Activated CD4-positive, CD25-positive, alpha-beta regulatory T cell (primary cell): ENCODE data around the gene PSTK.

ENCODE experiments used
- DNase-seq, 4 experiments: peaks; one replicate each; lab custom pipeline; 2025; lab: John Stamatoyannopoulos, UW

Gene PSTK

GRCh38 chr10:122992031-122992585 lies 11.9 kb downstream of the PSTK start:
- no peak for DNase-seq

GRCh38 chr10:122993797-122994336 lies 13.7 kb downstream of the PSTK start:
- DNase-seq, result no peak

DNA sequence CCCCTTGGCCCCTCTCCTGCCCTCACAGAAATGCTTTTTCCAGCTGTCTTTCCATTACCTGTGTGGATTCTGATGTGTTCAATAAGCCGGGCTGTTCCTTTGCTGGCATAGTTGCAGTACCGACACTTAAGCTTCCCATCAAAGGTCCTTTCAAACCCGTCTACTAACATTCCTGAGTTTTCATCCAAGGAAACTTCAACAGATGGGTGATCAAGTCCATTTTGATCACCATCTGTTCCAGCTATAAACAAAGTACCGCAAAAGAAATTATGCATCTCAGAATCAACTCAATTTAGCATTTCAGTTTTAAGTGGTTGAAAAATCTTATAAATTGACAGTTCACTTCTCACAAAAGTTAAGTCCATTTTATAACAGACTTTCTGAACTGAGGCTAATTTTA lies 15.7 kb downstream of the PSTK start:
- no peak for DNase-seq

GRCh38 chr10:122997864-122998263 lies 17.7 kb downstream of the PSTK start:
- no peak for DNase-seq

DNA sequence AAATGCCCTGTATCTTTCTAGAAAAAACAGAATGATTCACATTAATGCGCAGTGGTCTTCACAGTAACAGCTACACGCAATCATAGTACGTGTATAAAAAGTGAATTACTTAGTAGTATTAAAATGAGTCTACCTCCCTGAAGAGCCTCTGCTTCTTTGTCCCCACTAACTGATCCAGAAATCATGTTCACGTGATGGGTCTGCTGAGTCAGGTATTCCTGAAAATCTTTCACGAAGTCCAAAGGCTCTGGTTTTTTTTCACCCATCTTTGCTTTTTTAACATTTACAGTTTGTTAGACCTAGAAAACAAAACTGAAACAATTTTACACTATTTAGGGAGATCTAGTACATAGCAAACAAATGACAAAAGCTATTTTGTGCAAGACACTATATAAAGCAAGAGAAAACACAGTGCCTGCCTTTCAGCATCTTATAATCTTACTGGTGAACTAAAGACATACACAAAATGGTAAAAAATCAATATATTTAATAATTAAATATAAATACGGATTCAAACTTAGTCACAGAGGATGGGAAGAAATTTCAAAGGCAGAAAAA lies 18.2 kb downstream of the PSTK start:
- no peak for DNase-seq

- no peak for DNase-seq
These were observed 18.7 kb downstream of the PSTK start for GRCh38 chr10:122998934-122999333.

DNA sequence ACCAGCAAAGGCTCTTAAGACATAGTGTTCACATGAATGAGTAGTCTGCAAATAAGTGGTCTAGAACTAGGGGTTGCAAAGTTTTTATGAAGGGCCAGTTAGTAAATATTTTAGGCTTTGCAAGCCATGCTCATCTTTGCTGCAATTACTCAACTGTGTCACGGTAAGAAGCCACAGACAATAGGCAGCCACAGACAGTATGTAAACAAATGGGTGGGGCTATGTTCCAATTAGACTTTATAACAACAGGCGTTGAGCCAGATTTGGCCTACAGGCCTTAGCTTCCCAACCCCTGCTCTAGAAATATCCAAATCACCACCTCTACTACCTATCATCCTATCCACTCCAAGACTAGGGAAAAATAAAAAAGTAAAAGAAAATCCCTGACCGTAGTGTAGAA lies 19.1 kb downstream of the PSTK start:
- DNase-seq, result no peak

GRCh38 chr10:123000155-123000554 lies 20.0 kb downstream of the PSTK start:
- no peak for DNase-seq

DNA sequence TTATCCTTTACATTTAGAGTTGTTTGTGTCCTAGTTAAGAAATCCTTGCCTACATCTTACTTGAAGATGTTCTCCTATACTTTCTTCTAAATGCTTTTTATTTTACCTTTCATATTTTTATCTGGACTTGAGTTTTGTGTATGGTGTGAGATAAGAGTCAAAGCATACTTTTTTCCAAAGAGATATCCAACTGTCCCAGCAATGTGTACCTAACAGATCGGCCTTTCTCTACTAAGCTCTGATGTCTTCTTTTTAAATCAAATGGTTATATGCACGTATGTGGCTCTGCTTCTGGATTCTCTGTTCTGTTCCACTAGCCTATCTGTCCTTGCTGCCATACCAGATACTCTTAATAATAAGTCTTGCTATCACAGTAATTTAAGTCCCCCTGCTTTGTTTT lies 21.2 kb downstream of the PSTK start:
- no peak for DNase-seq

GRCh38 chr10:123004298-123004697 lies 24.1 kb downstream of the PSTK start:
- DNase-seq, result no peak

DNA sequence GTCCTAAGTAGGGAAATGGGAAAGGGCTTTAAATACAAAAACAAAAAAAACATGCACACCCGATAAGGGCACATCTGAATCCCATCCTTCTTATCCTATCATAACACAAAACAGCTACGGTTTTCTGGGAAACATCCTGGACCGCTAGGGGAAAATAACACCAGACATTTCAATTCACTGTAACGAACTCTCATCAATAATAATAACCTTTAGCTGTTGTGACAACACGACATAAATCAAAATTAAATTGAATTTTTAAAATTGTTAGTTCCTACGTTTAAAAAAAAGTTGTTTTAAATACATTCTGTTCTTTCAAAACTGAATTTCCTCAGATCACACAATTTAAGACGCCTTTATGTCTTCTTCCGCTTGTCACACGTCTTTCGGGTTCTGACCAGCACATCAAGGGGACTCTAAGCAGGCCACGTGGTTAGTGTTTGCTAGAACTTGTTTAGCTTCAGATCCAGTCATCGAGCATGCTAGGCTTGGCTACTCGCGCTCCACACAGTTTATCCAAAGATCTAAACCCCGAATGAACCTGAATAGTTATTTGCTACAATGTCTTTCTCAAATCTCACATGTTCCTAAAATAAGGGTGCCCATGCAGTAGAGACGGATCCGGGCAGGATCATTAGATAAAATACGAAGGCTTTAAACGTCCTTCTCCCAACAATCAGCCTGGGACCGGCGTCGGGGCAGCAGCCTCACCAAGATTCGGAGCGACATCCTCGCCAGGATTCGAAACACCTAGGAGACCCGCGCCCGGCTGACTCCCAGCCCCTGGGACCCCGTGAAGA lies 27.6 kb downstream of the PSTK start:
- peak in 1 of 4 experiments; percentile 15 for DNase-seq

DNA sequence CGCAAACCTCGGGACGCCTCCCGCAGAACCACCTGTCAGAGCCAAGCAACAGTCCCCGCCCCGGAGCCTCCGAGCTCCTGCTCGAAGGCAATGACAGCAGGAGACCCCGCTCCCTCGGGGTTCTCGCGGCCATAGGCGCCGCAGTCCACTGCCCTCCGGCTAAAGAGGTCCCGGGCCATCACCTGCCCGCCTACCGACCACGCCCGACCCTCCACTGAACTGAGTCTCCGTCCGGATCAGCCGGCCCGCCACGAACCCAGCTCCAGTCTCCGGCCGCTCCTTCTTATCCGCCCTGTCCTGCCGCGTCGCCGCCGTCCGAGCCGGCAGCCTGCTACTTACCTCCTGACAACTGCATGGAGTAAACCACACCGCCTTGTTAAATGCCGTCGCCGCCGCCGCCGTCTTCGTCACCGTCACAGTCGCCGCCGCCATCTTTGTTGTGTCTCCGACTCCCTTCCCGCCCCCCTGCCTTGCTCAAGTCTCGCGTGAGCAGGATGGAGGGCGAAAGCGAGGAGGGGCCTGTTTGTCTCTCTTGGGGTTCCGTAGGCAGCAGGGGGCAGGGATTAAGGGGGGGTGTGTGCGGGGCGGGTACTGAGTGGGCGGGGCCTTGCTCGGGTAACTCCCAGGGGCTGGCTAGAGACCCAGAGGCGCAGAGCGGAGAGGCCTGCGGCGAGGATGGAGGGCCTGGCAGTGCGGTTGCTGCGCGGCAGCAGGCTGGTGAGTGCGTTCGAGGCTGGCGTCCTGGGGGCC lies 28.3 kb downstream of the PSTK start, which contains the start of the genes ACADSB and IKZF5:
Gene ACADSB, plus strand, starts transcription at position 652 of the 750 bp plus-strand sequence. Its CDS starts 24 bp downstream, at position 676.
Gene IKZF5, minus strand, starts transcription at position 441 of the 750 bp plus-strand sequence. CDS start 10,170 bp downstream, outside the sequence.
- peak; percentile 92 to 96 (median 94) for DNase-seq

DNA sequence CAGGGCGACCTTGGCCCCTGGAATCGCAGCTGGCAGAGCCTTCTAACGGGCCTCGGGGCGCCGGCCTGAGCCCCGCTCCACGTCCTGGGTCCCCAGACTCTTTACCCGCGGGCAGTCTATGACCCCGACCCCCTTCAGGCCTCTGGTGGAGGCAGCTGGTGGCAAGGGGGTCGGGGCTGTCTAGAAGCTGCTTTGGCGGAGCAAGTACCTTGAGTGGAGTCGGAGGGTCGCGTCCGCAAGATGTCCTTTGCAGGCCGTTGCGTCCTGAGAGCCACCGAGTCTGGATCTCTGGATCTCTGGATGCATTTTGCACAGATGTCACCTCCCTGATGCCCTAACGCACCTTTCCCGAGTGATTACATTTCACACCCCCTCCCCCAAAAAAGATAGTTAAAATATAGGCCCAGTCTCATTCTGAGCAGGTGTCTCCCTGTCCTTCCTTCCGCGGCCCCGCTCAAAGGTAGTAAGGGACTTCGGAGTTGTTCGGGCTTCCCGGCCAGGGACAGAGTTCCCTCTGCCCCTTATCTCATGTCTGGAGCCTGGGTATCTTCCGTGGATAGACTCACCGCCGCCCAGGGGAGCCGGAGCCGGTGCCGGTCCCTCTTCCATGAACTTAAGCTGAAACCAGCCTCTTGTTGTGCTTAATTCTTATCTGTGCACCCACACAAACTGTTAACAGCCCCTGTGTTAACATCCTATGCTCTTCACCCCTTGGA lies 29.1 kb downstream of the PSTK start:
- peak in 2 of 4 experiments; percentile 16 to 26 for DNase-seq

GRCh38 chr10:123011987-123012386 lies 31.8 kb downstream of the PSTK start:
- DNase-seq, result no peak

DNA sequence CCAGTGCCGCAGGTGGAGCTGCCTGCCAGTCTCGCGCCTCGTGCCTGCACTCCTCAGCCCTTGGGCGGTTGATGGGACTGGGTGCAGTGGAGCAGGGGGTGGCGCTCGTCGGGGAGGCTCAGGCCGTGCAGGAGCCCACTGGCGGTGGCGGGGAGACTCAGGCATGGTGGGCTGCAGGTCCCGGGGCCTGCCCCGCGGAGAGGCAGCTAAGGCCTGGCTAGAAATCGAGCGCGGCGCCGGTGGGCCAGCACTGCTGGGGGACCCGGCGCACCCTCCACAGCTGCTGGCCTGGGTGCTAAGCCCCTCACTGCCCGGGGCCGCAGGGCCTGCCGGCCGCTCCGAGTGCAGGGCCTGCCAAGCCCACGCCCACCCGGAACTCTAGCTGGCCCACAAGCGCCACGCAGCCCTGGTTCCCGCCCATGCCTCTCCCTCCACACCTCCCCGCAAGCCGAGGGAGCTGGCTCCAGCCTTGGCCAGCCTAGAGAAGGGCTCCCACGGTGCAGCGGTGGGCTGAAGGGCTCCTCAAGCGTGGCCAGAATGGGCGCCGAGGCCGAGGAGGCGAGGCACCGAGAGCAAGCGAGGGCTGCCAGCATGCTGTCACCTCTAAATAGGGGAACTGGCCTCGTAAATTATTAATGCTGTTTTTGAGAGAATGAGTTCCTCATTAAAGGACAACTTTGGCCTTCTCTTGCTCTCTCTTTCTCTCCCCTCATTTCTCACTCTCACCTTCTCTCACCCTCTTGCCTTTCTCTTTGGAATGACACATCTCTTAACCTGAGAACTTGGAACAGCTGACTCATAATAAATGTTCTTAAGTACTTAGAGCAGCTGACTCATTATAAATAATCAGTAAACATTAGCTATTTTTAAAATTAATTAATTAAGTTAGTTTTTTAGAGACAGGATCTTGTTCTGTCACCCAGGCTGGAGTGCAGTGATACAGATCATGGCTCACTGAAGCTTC lies 33.5 kb downstream of the PSTK start:
- DNase-seq, result no peak

GRCh38 chr10:123014772-123015171 lies 34.6 kb downstream of the PSTK start:
- DNase-seq, result no peak

- DNase-seq, result no peak
These were observed 36.0 kb downstream of the PSTK start for GRCh38 chr10:123016228-123016627.

- DNase-seq, result no peak
These were observed 37.4 kb downstream of the PSTK start for GRCh38 chr10:123017421-123018165.

- DNase-seq, result no peak
These were observed 38.3 kb downstream of the PSTK start for GRCh38 chr10:123018531-123018930.

GRCh38 chr10:123019264-123019663 lies 39.1 kb downstream of the PSTK start:
- no peak for DNase-seq
